Measurements from ENCODE around the gene MPHOSPH6.
"Not testable (repeated sequence)": the region's sequence is repeated elsewhere in the genome, so short reads cannot be mapped to it uniquely, and the experiment has no call there.

Gene MPHOSPH6

GRCh38 chr16:82129881-82130280 lies 40.1 kb downstream of the MPHOSPH6 start:
- H3K27ac ChIP-seq = no peak overlapping the region
- H3K4me3 ChIP-seq = no peak overlapping the region
- DNase-seq (ENCODE audit: low spot score) = no peak
- no peak for TF ChIP-seq CTCF (IDR thresholded peaks at IDR 0.05)

GRCh38 chr16:82124651-82125050 lies 45.4 kb downstream of the MPHOSPH6 start:
- TF ChIP-seq CTCF (IDR thresholded peaks at IDR 0.05) = no peak
- Histone ChIP-seq H3K4me3 (no peak overlapping the region), H3K27ac (no peak overlapping the region)
- DNase-seq (ENCODE audit: low spot score) = no peak

- no peak for TF ChIP-seq CTCF (IDR thresholded peaks at IDR 0.05)
- H3K27ac ChIP-seq = no peak overlapping the region
- no peak for DNase-seq (ENCODE audit: low spot score)
- H3K4me3 ChIP-seq = no peak overlapping the region
These were observed 50.6 kb downstream of the MPHOSPH6 start for GRCh38 chr16:82119405-82119804.

GRCh38 chr16:82118749-82119148 lies 51.3 kb downstream of the MPHOSPH6 start:
- Histone ChIP-seq H3K27ac (no peak overlapping the region), H3K4me3 (no peak overlapping the region)
- no peak for TF ChIP-seq CTCF (IDR thresholded peaks at IDR 0.05)
- DNase-seq (ENCODE audit: low spot score) = no peak

GRCh38 chr16:82116535-82116934 lies 53.5 kb downstream of the MPHOSPH6 start:
- TF ChIP-seq CTCF (IDR thresholded peaks at IDR 0.05) = no peak
- DNase-seq (ENCODE audit: low spot score) = no peak
- Histone ChIP-seq H3K27ac (no peak overlapping the region), H3K4me3 (no peak overlapping the region)

- DNase-seq (ENCODE audit: low spot score) = no peak
- Histone ChIP-seq H3K4me3 (no peak overlapping the region), H3K27ac (no peak overlapping the region)
- no peak for TF ChIP-seq CTCF (IDR thresholded peaks at IDR 0.05)
These were observed 56.3 kb downstream of the MPHOSPH6 start for GRCh38 chr16:82113741-82114140.

GRCh38 chr16:82111944-82112343 lies 58.1 kb downstream of the MPHOSPH6 start:
- no peak for TF ChIP-seq CTCF (IDR thresholded peaks at IDR 0.05)
- H3K27ac ChIP-seq = no peak overlapping the region

GRCh38 chr16:82109266-82109665 lies 60.8 kb downstream of the MPHOSPH6 start:
- not testable (repeated sequence) for DNase-seq (ENCODE audit: low spot score)

More at GRCh38 chr16:82111944-82112343, 58.1 kb downstream of the MPHOSPH6 start:
- DNase-seq (ENCODE audit: low spot score) = no peak
- no peak overlapping the region for H3K4me3 ChIP-seq

More at GRCh38 chr16:82109266-82109665, 60.8 kb downstream of the MPHOSPH6 start:
- not testable (repeated sequence) for H3K27ac ChIP-seq, H3K4me3 ChIP-seq

Data from coronary artery (tissue), 2 donors.